Right renal pelvis (tissue), 4 donors: ENCODE results near the gene KRTAP10-6. TPM values are rescaled to one million over a fixed set of nuclear protein-coding genes. Genes with fewer than 3 reads are reported as not detected.

Source experiments
- polyA plus RNA-seq, 4 donors: library from polyadenylated mRNA; unstranded; fragments of 120-200 nt; gene quantifications; one replicate each; pipeline ENCODE4 v1.2.1, GENCODE V29; 2013; ENCODE audit not compliant: insufficient read length in 4 of 4

KRTAP10-6 gene
- polyA plus RNA-seq, 4 donors, result not detected

Other genes starting within 250 kb of the KRTAP10-6 start
- gene TRPM2, start 238.9 kb downstream of the KRTAP10-6 start, polyA plus RNA-seq, result 1 to 10 TPM in 1 of 4 donors, under 1 TPM in 3; 0.55 to 1.5 (median 0.77) TPM
- gene LRRC3, start 137.0 kb downstream of the KRTAP10-6 start, polyA plus RNA-seq, result 1 to 10 TPM; 4.3 to 5.4 (median 4.9) TPM
- not detected for gene KRTAP10-1, start 52.3 kb downstream of the KRTAP10-6 start, polyA plus RNA-seq
- gene KRTAP10-2, start 41.0 kb downstream of the KRTAP10-6 start, polyA plus RNA-seq, result under 1 TPM in 1 of 4 donors, not detected in 3; 0.05 TPM
- gene KRTAP10-3, start 33.7 kb downstream of the KRTAP10-6 start, polyA plus RNA-seq, result not detected
- not detected for gene KRTAP10-4, start 18.8 kb downstream of the KRTAP10-6 start, polyA plus RNA-seq
- not detected for gene KRTAP10-5, start 11.9 kb downstream of the KRTAP10-6 start, polyA plus RNA-seq
- gene KRTAP10-7, start 8.1 kb upstream of the KRTAP10-6 start, polyA plus RNA-seq, result not detected
- not detected for gene KRTAP10-8, start 19.6 kb upstream of the KRTAP10-6 start, polyA plus RNA-seq
- gene KRTAP10-9, start 34.6 kb upstream of the KRTAP10-6 start, polyA plus RNA-seq, result not detected
- not detected for gene KRTAP10-10, start 44.9 kb upstream of the KRTAP10-6 start, polyA plus RNA-seq
- gene KRTAP10-11, start 53.9 kb upstream of the KRTAP10-6 start, polyA plus RNA-seq, result not detected
- not detected for gene KRTAP12-4, start 62.2 kb upstream of the KRTAP10-6 start, polyA plus RNA-seq
- gene KRTAP12-3, start 65.4 kb upstream of the KRTAP10-6 start, polyA plus RNA-seq, result not detected
- gene KRTAP12-2, start 74.4 kb upstream of the KRTAP10-6 start, polyA plus RNA-seq, result not detected
- not detected for gene KRTAP12-1, start 89.7 kb upstream of the KRTAP10-6 start, polyA plus RNA-seq
- gene KRTAP10-12, start 104.7 kb upstream of the KRTAP10-6 start, polyA plus RNA-seq, result not detected
- gene TSPEAR, start 119.1 kb upstream of the KRTAP10-6 start, polyA plus RNA-seq, result 1 to 10 TPM in 1 of 4 donors, under 1 TPM in 3; 0.60 to 1.2 (median 0.82) TPM
- gene UBE2G2, start 209.3 kb upstream of the KRTAP10-6 start, polyA plus RNA-seq, result 10 to 100 TPM; 76.2 to 97.8 (median 84.2) TPM
- 100 to 1,000 TPM; 112 to 128 (median 121) TPM for gene SUMO3, start 225.6 kb upstream of the KRTAP10-6 start, polyA plus RNA-seq